WTC11 (cell line): Measurements from ENCODE around the gene ERICH6. TPM values are rescaled to one million over a fixed set of nuclear protein-coding genes. Genes with fewer than 3 reads are reported as not detected.

ENCODE experiments used
- ATAC-seq: fragments of 200-7000 bp; cut with Tn5 transposase; 2 replicates; pipeline ENCODE4 v1.10.0; 2021; ENCODE audit warnings: mild to moderate bottlenecking, moderate library complexity
- CTCF ChIA-PET: fragments of 300-600 bp; sonication (Branson Sonifier 250); formaldehyde crosslinking; loops from one replicate; lab custom pipeline; 2021; ENCODE audit warnings: antibody characterized with exemption; lab: Charles Lee
- POLR2A ChIA-PET: fragments of 350-600 bp; sonication (Branson Sonifier 250); formaldehyde crosslinking; loops from one replicate; lab custom pipeline; 2021; ENCODE audit warnings: antibody characterized with exemption; lab: Charles Lee
- DNase-seq: peaks from one replicate; pipeline ENCODE4 v3.0.0; 2021; ENCODE audit warnings: low spot score
- H3K27ac Mint-ChIP-seq: 2 replicates; pipeline ENCODE4 v1.8.0; 2021; ENCODE audit warnings: mixed read lengths
- H3K27me3 Mint-ChIP-seq: 2 replicates; pipeline ENCODE4 v1.8.0; 2021; ENCODE audit warnings: low read depth, mild to moderate bottlenecking, moderate library complexity, mixed read lengths
- H3K36me3 Mint-ChIP-seq: 2 replicates; pipeline ENCODE4 v1.8.0; 2021; ENCODE audit warnings: mixed read lengths
- H3K4me1 Mint-ChIP-seq: 2 replicates; pipeline ENCODE4 v1.8.0; 2022; ENCODE audit warnings: mixed read lengths
- H3K4me3 Mint-ChIP-seq: 2 replicates; pipeline ENCODE4 v1.8.0; 2021; ENCODE audit warnings: mild to moderate bottlenecking, moderate library complexity, mixed read lengths
- H3K9me3 Mint-ChIP-seq: 2 replicates; pipeline ENCODE4 v1.8.0; 2021; ENCODE audit warnings: mixed read lengths
- CREB1 ChIP-seq: sonication (generic); formaldehyde crosslinking; IDR thresholded peaks from 2 replicates; pipeline ENCODE4 v1.8.0; 2023; ENCODE audit warnings: mild to moderate bottlenecking, missing genetic modification reagents
- CREM ChIP-seq: sonication (generic); formaldehyde crosslinking; IDR thresholded peaks from 2 replicates; pipeline ENCODE4 v1.8.1; 2022; ENCODE audit warnings: mild to moderate bottlenecking, missing genetic modification reagents, moderate library complexity
- GRHL2 ChIP-seq: fragments of 250-450 bp; sonication (Bioruptor Pico); IDR thresholded peaks from 2 replicates; pipeline ENCODE4 v1.8.0; 2022; ENCODE audit warnings: mild to moderate bottlenecking, moderate library complexity; ENCODE audit not compliant: insufficient replicate concordance, severe bottlenecking
- IRF2 ChIP-seq: sonication (generic); formaldehyde crosslinking; IDR thresholded peaks from 2 replicates; pipeline ENCODE4 v1.8.0; 2022; ENCODE audit warnings: low read depth, missing genetic modification reagents, borderline replicate concordance
- NR1H2 ChIP-seq: sonication (generic); formaldehyde crosslinking; IDR thresholded peaks from 2 replicates; pipeline ENCODE4 v1.9.0; 2021; ENCODE audit warnings: mild to moderate bottlenecking, moderate library complexity, missing genetic modification reagents
- SMAD4 ChIP-seq: sonication (generic); formaldehyde crosslinking; IDR thresholded peaks from 2 replicates; pipeline ENCODE4 v1.8.0; 2022; ENCODE audit warnings: mild to moderate bottlenecking, missing genetic modification reagents
- SP1 ChIP-seq: sonication (generic); formaldehyde crosslinking; conservative IDR thresholded peaks from 2 replicates; pipeline ENCODE4 v1.8.1; 2022; ENCODE audit warnings: missing genetic modification reagents
- TCF7 ChIP-seq: sonication (generic); formaldehyde crosslinking; IDR thresholded peaks from 2 replicates; pipeline ENCODE4 v1.8.0; 2022; ENCODE audit warnings: mild to moderate bottlenecking, low read depth, missing genetic modification reagents, moderate library complexity
- TEAD1 ChIP-seq: sonication (generic); formaldehyde crosslinking; IDR thresholded peaks from 2 replicates; pipeline ENCODE4 v1.8.0; 2022; ENCODE audit warnings: mild to moderate bottlenecking, missing genetic modification reagents
- ZNF232 ChIP-seq: sonication (generic); formaldehyde crosslinking; IDR thresholded peaks from 2 replicates; pipeline ENCODE4 v1.8.0; 2022; ENCODE audit warnings: mild to moderate bottlenecking, missing genetic modification reagents
- ZNF263 ChIP-seq: sonication (generic); formaldehyde crosslinking; IDR thresholded peaks from 2 replicates; pipeline ENCODE4 v1.8.1; 2022; ENCODE audit warnings: low read depth, mild to moderate bottlenecking, moderate library complexity, missing genetic modification reagents
- ZNF396 ChIP-seq: fragments of 250-450 bp; sonication (Bioruptor Pico); IDR thresholded peaks from 2 replicates; pipeline ENCODE4 v1.8.0; 2021; ENCODE audit warnings: mild to moderate bottlenecking, moderate library complexity, borderline replicate concordance
- total RNA-seq: library from RNA; stranded (reverse); gene quantifications from 3 replicates; pipeline ENCODE4 v1.2.3, GENCODE V29; 2021
- TF ChIP-seq, protein P1 (sequence below): sonication (generic); formaldehyde crosslinking; IDR thresholded peaks from 2 replicates; pipeline ENCODE4 v1.8.1; 2022; ENCODE audit warnings: low read depth, mild to moderate bottlenecking, moderate library complexity, missing genetic modification reagents, borderline replicate concordance
- TF ChIP-seq, protein P2 (sequence below): fragments of 250-450 bp; sonication (Bioruptor Pico); IDR thresholded peaks from 2 replicates; pipeline ENCODE4 v1.9.0; 2021; ENCODE audit warnings: mild to moderate bottlenecking
- TF ChIP-seq, protein P3 (sequence below): sonication (generic); formaldehyde crosslinking; conservative IDR thresholded peaks from 2 replicates; pipeline ENCODE4 v1.8.1; 2022; ENCODE audit warnings: mild to moderate bottlenecking, missing genetic modification reagents
- TF ChIP-seq, protein P4 (sequence below): sonication (generic); formaldehyde crosslinking; IDR thresholded peaks from 2 replicates; pipeline ENCODE4 v1.8.0; 2023; ENCODE audit warnings: missing genetic modification reagents
- TF ChIP-seq, protein P5 (sequence below): fragments of 250-450 bp; sonication (Bioruptor Pico); conservative IDR thresholded peaks from 2 replicates; pipeline ENCODE4 v1.9.0; 2021; ENCODE audit warnings: mild to moderate bottlenecking
- TF ChIP-seq, protein P6 (sequence below): sonication (generic); formaldehyde crosslinking; IDR thresholded peaks from 2 replicates; pipeline ENCODE4 v1.8.0; 2022; ENCODE audit warnings: mild to moderate bottlenecking, missing genetic modification reagents
- TF ChIP-seq, protein P7 (sequence below): fragments of 250-450 bp; sonication (Bioruptor Pico); IDR thresholded peaks from 2 replicates; pipeline ENCODE4 v1.8.0; 2021; ENCODE audit warnings: mild to moderate bottlenecking
- TF ChIP-seq, protein P8 (sequence below): sonication (generic); formaldehyde crosslinking; IDR thresholded peaks from 2 replicates; pipeline ENCODE4 v1.8.1; 2022; ENCODE audit warnings: mild to moderate bottlenecking, missing genetic modification reagents, moderate library complexity, borderline replicate concordance

ERICH6 gene
- total RNA-seq, 1 experiment from 2014 or later, result 0.26 TPM

DNA sequence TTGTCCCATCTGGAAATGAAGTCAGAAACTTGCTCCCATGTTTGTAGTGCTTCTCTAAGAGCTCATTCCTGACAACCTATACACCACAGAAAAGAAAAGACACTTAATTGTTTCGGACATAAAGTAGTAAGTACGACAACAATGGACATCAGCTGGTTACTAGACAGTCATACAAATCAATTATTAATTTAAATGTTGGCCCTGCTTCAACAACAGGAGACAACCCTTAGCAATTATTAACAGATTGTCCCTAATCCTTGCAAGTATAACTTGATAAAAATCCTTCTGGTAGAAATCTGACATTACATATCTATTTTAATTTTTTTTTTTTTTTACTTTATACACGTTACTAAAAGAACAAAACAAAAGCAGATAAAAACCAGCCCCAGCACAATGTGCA, 29.8 kb downstream of the ERICH6 start:
- DNase-seq (no peak), ATAC-seq (no peak)
- Mint-ChIP-seq H3K27me3 (no peaks in the 10 kb centered on the region), H3K9me3 (peaks cover 18% of the 10 kb centered on the region), H3K27ac (no peak overlapping the region), H3K36me3 (peaks cover 11% of the 10 kb centered on the region), H3K4me3 (no peak overlapping the region), H3K4me1 (no peaks in the 10 kb centered on the region)
- ChIA-PET POLR2A (interaction anchor here (0.5 kb wide), 1 partner anchor 30 kb away, joined by 8 read pairs; the partner anchor contains the start of gene ERICH6), CTCF (no interaction called here)
- TF ChIP-seq SMAD4 (no peak), ZNF232 (CRISPR knock-in tag) (no peak), CREM (no peak), SP1 (CRISPR knock-in tag) (no peak), NR1H2 (no peak), IRF2 (CRISPR knock-in tag) (no peak), TCF7 (no peak), TEAD1 (CRISPR knock-in tag) (no peak), CREB1 (CRISPR knock-in tag) (no peak), GRHL2 (CRISPR knock-in tag) (no peak), ZNF396 (no peak), ZNF263 (CRISPR knock-in tag) (no peak)
- TF ChIP-seq, protein P1, sequence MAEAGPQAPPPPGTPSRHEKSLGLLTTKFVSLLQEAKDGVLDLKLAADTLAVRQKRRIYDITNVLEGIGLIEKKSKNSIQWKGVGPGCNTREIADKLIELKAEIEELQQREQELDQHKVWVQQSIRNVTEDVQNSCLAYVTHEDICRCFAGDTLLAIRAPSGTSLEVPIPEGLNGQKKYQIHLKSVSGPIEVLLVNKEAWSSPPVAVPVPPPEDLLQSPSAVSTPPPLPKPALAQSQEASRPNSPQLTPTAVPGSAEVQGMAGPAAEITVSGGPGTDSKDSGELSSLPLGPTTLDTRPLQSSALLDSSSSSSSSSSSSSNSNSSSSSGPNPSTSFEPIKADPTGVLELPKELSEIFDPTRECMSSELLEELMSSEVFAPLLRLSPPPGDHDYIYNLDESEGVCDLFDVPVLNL, result no peak
- TF ChIP-seq, protein P2, sequence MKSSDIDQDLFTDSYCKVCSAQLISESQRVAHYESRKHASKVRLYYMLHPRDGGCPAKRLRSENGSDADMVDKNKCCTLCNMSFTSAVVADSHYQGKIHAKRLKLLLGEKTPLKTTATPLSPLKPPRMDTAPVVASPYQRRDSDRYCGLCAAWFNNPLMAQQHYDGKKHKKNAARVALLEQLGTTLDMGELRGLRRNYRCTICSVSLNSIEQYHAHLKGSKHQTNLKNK (CRISPR knock-in tag), result no peak
- TF ChIP-seq, protein P3, sequence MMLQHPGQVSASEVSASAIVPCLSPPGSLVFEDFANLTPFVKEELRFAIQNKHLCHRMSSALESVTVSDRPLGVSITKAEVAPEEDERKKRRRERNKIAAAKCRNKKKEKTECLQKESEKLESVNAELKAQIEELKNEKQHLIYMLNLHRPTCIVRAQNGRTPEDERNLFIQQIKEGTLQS, result no peak
- TF ChIP-seq, protein P4, sequence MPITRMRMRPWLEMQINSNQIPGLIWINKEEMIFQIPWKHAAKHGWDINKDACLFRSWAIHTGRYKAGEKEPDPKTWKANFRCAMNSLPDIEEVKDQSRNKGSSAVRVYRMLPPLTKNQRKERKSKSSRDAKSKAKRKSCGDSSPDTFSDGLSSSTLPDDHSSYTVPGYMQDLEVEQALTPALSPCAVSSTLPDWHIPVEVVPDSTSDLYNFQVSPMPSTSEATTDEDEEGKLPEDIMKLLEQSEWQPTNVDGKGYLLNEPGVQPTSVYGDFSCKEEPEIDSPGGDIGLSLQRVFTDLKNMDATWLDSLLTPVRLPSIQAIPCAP (CRISPR knock-in tag), result no peak
- TF ChIP-seq, protein P5, sequence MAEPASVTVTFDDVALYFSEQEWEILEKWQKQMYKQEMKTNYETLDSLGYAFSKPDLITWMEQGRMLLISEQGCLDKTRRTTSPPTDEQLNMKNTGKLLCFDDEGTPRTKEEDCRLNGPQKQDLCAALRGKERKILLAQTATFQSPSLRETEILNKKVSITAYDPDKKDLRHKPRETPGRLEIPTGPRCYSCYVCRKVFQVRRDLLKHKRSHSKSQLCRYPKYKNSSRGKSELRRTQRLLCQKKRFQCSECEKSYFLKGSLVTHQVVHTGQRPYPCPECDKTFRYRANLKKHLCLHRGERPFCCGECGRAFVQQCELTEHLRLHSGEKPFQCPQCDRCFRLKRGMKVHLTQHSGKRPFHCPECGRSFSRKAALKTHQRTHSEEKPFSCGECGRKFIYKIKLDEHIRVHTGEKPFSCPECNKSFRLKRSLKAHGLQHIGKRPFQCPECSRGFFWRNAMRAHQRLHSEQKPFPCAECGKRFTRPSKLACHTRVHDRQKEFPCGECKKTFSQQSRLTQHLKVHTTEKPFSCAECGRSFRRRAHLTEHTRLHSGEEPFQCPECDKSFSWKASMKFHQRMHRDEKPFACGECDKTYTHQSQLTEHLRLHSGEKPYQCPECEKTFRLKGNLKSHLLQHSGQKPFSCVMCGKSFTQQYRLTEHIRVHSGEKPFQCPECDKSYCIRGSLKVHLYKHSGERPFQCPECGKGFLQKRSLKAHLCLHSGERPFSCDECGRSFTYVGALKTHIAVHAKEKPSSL (CRISPR knock-in tag), result no peak
- TF ChIP-seq, protein P6, sequence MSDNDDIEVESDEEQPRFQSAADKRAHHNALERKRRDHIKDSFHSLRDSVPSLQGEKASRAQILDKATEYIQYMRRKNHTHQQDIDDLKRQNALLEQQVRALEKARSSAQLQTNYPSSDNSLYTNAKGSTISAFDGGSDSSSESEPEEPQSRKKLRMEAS (CRISPR knock-in tag), result no peak
- TF ChIP-seq, protein P7, sequence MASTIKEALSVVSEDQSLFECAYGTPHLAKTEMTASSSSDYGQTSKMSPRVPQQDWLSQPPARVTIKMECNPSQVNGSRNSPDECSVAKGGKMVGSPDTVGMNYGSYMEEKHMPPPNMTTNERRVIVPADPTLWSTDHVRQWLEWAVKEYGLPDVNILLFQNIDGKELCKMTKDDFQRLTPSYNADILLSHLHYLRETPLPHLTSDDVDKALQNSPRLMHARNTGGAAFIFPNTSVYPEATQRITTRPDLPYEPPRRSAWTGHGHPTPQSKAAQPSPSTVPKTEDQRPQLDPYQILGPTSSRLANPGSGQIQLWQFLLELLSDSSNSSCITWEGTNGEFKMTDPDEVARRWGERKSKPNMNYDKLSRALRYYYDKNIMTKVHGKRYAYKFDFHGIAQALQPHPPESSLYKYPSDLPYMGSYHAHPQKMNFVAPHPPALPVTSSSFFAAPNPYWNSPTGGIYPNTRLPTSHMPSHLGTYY (CRISPR knock-in tag), result no peak

DNA sequence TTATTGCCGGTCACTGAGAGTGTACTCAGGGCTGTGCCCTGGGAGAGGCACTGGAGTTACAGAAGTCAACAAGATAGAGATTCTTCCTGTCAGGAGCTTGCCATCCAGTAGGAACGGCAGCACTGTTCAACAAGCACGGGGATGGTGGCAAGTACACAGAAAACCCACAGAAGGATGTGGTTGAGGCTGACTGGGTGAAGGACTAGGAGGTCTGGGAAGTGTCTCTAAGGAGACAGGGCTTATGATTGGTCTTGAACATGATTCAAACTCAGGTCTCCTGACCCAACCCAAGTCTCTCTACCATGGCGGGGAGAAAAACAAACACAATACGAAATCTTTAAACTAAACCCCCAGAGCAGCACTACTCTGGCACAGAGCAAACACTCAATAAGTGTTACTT, 37.6 kb downstream of the ERICH6 start:
- Mint-ChIP-seq H3K4me3 (no peak overlapping the region), H3K27me3 (no peaks in the 10 kb centered on the region), H3K27ac (no peak overlapping the region), H3K4me1 (no peaks in the 10 kb centered on the region)
- TF ChIP-seq, protein P8, sequence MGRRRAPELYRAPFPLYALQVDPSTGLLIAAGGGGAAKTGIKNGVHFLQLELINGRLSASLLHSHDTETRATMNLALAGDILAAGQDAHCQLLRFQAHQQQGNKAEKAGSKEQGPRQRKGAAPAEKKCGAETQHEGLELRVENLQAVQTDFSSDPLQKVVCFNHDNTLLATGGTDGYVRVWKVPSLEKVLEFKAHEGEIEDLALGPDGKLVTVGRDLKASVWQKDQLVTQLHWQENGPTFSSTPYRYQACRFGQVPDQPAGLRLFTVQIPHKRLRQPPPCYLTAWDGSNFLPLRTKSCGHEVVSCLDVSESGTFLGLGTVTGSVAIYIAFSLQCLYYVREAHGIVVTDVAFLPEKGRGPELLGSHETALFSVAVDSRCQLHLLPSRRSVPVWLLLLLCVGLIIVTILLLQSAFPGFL (CRISPR knock-in tag), result no peak
- TF ChIP-seq, all 79 proteins: peak for 0
- DNase-seq, result no peak
- ChIA-PET CTCF (interaction anchor here (0.5 to 0.7 kb wide), 2 partner anchors 440 to 1159 kb away, joined by 3 to 4 read pairs; no protein-coding TSS in a partner anchor), POLR2A (no interaction called here)
- no peak for ATAC-seq
- Mint-ChIP-seq H3K36me3 (no peaks in the 10 kb centered on the region), H3K9me3 (no peaks in the 10 kb centered on the region)
